HFF-Myc (cell line): ENCODE results near the gene APELA.

Experiments used
- DNase-seq: peaks from one replicate; pipeline ENCODE4 v3.0.0-alpha.2; 2011; ENCODE audit warnings: low read depth; ENCODE audit errors: extremely low read depth
- H3K4me3 ChIP-seq: replicated peaks from 2 replicates; pipeline ENCODE4 v1.5.1; 2011; ENCODE audit warnings: low read depth, mild to moderate bottlenecking, control low read depth, low read length
- CTCF ChIP-seq: IDR thresholded peaks from 2 replicates; pipeline ENCODE4 v1.5.1; 2012; ENCODE audit warnings: mild to moderate bottlenecking, low read depth, low read length, control low read depth; ENCODE audit errors: missing control alignments

The APELA gene

DNA sequence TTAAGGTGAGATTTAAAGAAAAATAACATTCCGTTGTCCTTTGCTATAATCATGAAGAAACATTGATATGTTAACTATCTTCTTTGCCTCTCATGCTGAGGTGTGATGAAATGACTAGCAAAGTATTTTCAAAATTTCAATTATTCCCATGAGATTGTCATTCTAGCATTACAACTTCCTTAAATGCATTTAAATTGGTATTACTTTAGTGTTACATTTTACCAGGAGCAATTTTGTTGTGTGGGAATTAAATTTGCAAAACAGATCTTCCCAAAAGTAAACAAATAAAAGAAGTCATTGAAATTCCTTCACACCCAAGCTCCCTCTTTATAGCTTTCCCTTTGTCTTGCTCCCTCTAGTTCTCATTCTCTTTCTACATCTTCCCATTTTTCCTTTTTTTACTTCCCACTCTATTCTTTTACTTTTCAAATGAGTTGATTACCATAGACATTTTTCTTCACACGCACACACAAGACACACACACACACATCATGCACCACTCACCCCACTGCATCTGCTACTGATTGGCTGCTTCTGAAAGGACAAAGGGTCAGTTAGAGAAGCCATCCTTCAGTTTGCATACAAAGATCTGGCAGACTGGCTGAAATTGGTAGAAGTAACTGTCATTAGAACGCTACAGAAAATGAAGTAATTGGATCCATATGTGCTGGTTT is 10.0 kb upstream of the APELA start:
- H3K4me3 ChIP-seq: no peak overlapping the region
- TF ChIP-seq CTCF: no peak
- no peak for DNase-seq

GRCh38 chr4:164871673-164872072 is 5.3 kb upstream of the APELA start:
- no peak for DNase-seq
- no peak for TF ChIP-seq CTCF
- H3K4me3 ChIP-seq: no peak overlapping the region

- H3K4me3 ChIP-seq: no peak overlapping the region
- no peak for TF ChIP-seq CTCF
- DNase-seq: no peak
These were observed 4.5 kb upstream of the APELA start for GRCh38 chr4:164872481-164872880.

- TF ChIP-seq CTCF: no peak
- no peak overlapping the region for H3K4me3 ChIP-seq
- DNase-seq: no peak
These were observed 2.2 kb upstream of the APELA start for GRCh38 chr4:164874789-164875188.

GRCh38 chr4:164880489-164881262 is 3.7 kb downstream of the APELA start:
- no peak overlapping the region for H3K4me3 ChIP-seq

DNA sequence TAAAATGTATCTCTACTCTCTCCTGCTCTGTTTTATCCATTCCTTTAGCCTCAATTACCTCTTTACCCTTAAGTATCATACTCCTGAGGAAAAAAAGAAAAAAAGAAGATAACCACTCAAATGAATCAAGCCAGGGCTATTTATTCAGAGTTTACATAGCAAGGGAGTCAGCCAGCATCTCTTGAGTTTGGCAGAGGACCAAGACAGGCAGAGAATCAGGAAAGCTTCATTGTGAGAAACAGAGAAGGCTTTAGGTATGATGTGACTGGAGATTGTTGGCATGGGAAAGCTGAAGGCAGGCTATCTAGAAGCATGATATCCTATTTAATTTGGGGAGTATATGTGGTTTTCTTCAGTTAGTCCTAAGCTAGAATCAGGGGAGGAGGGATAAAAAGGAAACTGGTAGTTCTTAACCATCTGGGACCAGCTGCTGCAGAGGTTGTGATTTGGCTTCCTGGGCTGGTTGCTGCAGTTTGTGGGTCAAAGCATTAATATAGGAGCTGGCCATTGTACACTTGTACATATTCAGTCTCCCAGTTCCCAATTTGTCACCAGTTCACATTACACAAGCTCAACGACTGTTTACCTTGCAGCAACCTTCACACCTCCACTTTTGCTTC is 11.2 kb downstream of the APELA start:
- H3K4me3 ChIP-seq: no peak overlapping the region
- DNase-seq: no peak
- no peak for TF ChIP-seq CTCF

More at GRCh38 chr4:164880489-164881262, 3.7 kb downstream of the APELA start:
- DNase-seq: no peak
- no peak for TF ChIP-seq CTCF
